GM12878 (cell line): ENCODE measurements around the gene FAM210A. TPM values are rescaled to one million over a fixed set of nuclear protein-coding genes. Genes with fewer than 3 reads are reported as not detected.

Experiments used
- ATF7 ChIP-seq: fragments of 450-650 bp; IDR thresholded peaks from 2 replicates; pipeline ENCODE4 v1.6.1; 2016; ENCODE audit warnings: low read depth, mild to moderate bottlenecking
- BACH1 ChIP-seq: fragments of 450-650 bp; IDR thresholded peaks from 2 replicates; pipeline ENCODE4 v1.6.1; 2017; ENCODE audit warnings: mild to moderate bottlenecking, borderline replicate concordance
- CBX5 ChIP-seq: sonication (generic); IDR thresholded peaks from 2 replicates; pipeline ENCODE4 v1.6.1; 2016; ENCODE audit warnings: low read depth, moderate library complexity, mild to moderate bottlenecking, inconsistent platforms
- CHD1 ChIP-seq: IDR thresholded peaks from 2 replicates; pipeline ENCODE4 v1.6.1; 2012; ENCODE audit warnings: low read depth, low read length, improper control_type of control experiment
- IRF4 ChIP-seq: IDR thresholded peaks from 2 replicates; pipeline ENCODE4 v1.6.1; 2011; ENCODE audit warnings: low read depth, low read length
- KAT2A ChIP-seq: conservative IDR thresholded peaks from 2 replicates; pipeline ENCODE4 v1.6.1; 2011; ENCODE audit warnings: low read depth, low read length; ENCODE audit not compliant: control insufficient read depth
- MTA3 ChIP-seq: IDR thresholded peaks from 2 replicates; pipeline ENCODE4 v1.6.1; 2012; ENCODE audit warnings: low read length, inconsistent platforms, borderline replicate concordance
- MYB ChIP-seq: fragments of 150-350 bp; IDR thresholded peaks from 2 replicates; pipeline ENCODE4 v1.6.1; 2014; ENCODE audit warnings: mild to moderate bottlenecking, low read depth, low read length, borderline replicate concordance
- MYC ChIP-seq: IDR thresholded peaks from 2 replicates; pipeline ENCODE4 v1.6.1; 2011; ENCODE audit warnings: mild to moderate bottlenecking, low read length, moderate library complexity, inconsistent platforms; ENCODE audit not compliant: insufficient read depth, insufficient replicate concordance, insufficient read length, severe bottlenecking
- NKRF ChIP-seq: fragments of 450-650 bp; conservative IDR thresholded peaks from 2 replicates; pipeline ENCODE4 v1.6.1; 2017; ENCODE audit warnings: mild to moderate bottlenecking, moderate library complexity
- NR2C1 ChIP-seq: fragments of 450-650 bp; IDR thresholded peaks from 2 replicates; pipeline ENCODE4 v1.6.1; 2017; ENCODE audit warnings: antibody characterized with exemption, mild to moderate bottlenecking, moderate library complexity
- PML ChIP-seq: IDR thresholded peaks from 2 replicates; pipeline ENCODE4 v1.6.1; 2012; ENCODE audit warnings: low read length, inconsistent platforms
- RB1 ChIP-seq: fragments of 450-650 bp; formaldehyde crosslinking; IDR thresholded peaks from 2 replicates; pipeline ENCODE4 v1.6.1; 2017; ENCODE audit warnings: mild to moderate bottlenecking, borderline replicate concordance
- STAT1 ChIP-seq: fragments of 450-650 bp; conservative IDR thresholded peaks from 2 replicates; pipeline ENCODE4 v1.6.1; 2014; ENCODE audit warnings: antibody characterized with exemption, mild to moderate bottlenecking
- TAF1 ChIP-seq: IDR thresholded peaks from 2 replicates; pipeline ENCODE4 v1.6.1; 2011; ENCODE audit warnings: mild to moderate bottlenecking, low read depth, low read length, borderline replicate concordance
- WRNIP1 ChIP-seq: IDR thresholded peaks from 2 replicates; pipeline ENCODE4 v1.6.1; 2011; ENCODE audit warnings: low read depth, low read length, improper control_type of control experiment, borderline replicate concordance
- ZBED1 ChIP-seq: IDR thresholded peaks from 2 replicates; pipeline ENCODE4 v1.6.1; 2016; ENCODE audit warnings: borderline replicate concordance
- ZNF217 ChIP-seq: fragments of 450-650 bp; IDR thresholded peaks from 2 replicates; pipeline ENCODE4 v1.6.1; 2017; ENCODE audit warnings: antibody characterized with exemption, mild to moderate bottlenecking
- polyA plus RNA-seq, 11 experiments: library from polyadenylated mRNA; depleted of rRNA in 4 of 11; unstranded in 6 of 11; stranded (reverse) in 5 of 11; fragments of >200 nt; fragmentation: Nextera tagmentation in 4 of 11; fragmentation: Illumina TruSeq in 1 of 11; extraction: Ambion mirVana in 4 of 11; extraction: Trizol in 1 of 11; gene quantifications; 1 replicate in 1 of 11; 2 replicates in 10 of 11; pipeline versions ENCODE4 v1.2.1 to v1.2.3, GENCODE V29; 2011 to 2016; ENCODE audit warnings: inconsistent platforms in 2 of 11, missing spikeins in 2 of 11, low read depth in 1 of 11
- total RNA-seq, 4 experiments: library from RNA; depleted of rRNA in 3 of 4; stranded (reverse); fragments of >200 nt in 3 of 4; fragmentation: Illumina TruSeq in 1 of 4; extraction: Trizol in 1 of 4; gene quantifications; 2 replicates each; pipeline versions ENCODE4 v1.2.1 to v1.2.3, GENCODE V29; 2013 to 2021
- TF ChIP-seq, protein P1 (sequence below): fragments of 450-650 bp; IDR thresholded peaks from 2 replicates; pipeline ENCODE4 v1.6.1; 2017; ENCODE audit warnings: mild to moderate bottlenecking, moderate library complexity
- TF ChIP-seq, protein P2 (sequence below): IDR thresholded peaks from 2 replicates; pipeline ENCODE4 v1.6.1; 2011; ENCODE audit warnings: low read depth, mild to moderate bottlenecking, low read length, moderate library complexity, borderline replicate concordance; ENCODE audit errors: extremely low read depth

FAM210A gene
- total and polyA plus RNA-seq, 10 of the 15 experiments (the other 5 are each of a cell fraction or from before 2014, with no cell fraction given) = 10.3 to 56.3 (median 17.7) TPM

DNA sequence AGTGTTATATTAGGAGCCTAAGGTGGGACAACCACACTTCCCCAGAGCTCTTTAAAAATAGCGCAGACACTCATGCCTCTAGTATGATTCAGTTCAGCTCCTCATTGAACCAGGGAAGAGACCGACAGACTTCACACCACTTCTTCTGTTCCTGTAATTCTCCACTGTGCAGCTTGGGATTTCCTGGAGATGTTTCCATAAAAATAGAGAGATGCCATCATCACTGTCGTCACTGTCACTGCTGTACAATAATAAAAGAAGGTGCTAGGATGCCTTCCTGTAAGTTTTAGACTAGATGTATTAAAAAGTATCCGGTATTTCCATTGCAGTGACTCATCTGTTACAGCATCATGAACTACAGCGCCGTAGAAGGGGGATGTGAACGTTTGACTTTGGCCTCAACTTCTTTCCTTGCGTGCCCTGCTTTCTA is 110.9 kb downstream of the FAM210A start (continued):
- TF ChIP-seq, protein P1, sequence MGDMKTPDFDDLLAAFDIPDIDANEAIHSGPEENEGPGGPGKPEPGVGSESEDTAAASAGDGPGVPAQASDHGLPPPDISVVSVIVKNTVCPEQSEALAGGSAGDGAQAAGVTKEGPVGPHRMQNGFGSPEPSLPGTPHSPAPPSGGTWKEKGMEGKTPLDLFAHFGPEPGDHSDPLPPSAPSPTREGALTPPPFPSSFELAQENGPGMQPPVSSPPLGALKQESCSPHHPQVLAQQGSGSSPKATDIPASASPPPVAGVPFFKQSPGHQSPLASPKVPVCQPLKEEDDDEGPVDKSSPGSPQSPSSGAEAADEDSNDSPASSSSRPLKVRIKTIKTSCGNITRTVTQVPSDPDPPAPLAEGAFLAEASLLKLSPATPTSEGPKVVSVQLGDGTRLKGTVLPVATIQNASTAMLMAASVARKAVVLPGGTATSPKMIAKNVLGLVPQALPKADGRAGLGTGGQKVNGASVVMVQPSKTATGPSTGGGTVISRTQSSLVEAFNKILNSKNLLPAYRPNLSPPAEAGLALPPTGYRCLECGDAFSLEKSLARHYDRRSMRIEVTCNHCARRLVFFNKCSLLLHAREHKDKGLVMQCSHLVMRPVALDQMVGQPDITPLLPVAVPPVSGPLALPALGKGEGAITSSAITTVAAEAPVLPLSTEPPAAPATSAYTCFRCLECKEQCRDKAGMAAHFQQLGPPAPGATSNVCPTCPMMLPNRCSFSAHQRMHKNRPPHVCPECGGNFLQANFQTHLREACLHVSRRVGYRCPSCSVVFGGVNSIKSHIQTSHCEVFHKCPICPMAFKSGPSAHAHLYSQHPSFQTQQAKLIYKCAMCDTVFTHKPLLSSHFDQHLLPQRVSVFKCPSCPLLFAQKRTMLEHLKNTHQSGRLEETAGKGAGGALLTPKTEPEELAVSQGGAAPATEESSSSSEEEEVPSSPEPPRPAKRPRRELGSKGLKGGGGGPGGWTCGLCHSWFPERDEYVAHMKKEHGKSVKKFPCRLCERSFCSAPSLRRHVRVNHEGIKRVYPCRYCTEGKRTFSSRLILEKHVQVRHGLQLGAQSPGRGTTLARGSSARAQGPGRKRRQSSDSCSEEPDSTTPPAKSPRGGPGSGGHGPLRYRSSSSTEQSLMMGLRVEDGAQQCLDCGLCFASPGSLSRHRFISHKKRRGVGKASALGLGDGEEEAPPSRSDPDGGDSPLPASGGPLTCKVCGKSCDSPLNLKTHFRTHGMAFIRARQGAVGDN = no peak
- TF ChIP-seq MTA3 (no peak), ATF7 (no peak), IRF4 (no peak), RB1 (no peak), CHD1 (no peak), ZBED1 (no peak), KAT2A (no peak), ZNF217 (no peak), STAT1 (no peak), NKRF (no peak), PML (no peak), NR2C1 (no peak), BACH1 (no peak), CBX5 (no peak), TAF1 (no peak), MYC (no peak), WRNIP1 (peak; percentile 87; the same call in 1 of the 2 replicates), MYB (no peak)
- TF ChIP-seq, protein P2, sequence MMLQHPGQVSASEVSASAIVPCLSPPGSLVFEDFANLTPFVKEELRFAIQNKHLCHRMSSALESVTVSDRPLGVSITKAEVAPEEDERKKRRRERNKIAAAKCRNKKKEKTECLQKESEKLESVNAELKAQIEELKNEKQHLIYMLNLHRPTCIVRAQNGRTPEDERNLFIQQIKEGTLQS = no peak
